ENCODE results near the gene ARHGAP15. TPM values are rescaled to one million over a fixed set of nuclear protein-coding genes. Genes with fewer than 3 reads are reported as not detected.

Gene ARHGAP15
- total RNA-seq, 1 experiment from 2014 or later: 0.41 TPM

- intact Hi-C loops (cut with micrococcal nuclease; ENCODE audit: unreplicated experiment) (no loop called here), in situ Hi-C loops (cut with HindIII; ENCODE audit: low pct_unique_long_range_greater_than_20kb, low sequenced_read_pairs) (no loop called here)
- Histone ChIP-seq H3K36me3 (ENCODE audit: control insufficient read depth, insufficient read depth, low read length) (no peaks in the 10 kb centered on the region), H3K4me1 (ENCODE audit: control insufficient read depth, insufficient read depth, low read length) (no peaks in the 10 kb centered on the region), H3K9me3 (ENCODE audit: control insufficient read depth, insufficient read depth, low read depth, low read length) (no peaks in the 10 kb centered on the region), H3K27me3 (ENCODE audit: control insufficient read depth, insufficient read depth, low read length) (no peaks in the 10 kb centered on the region), H3K4me3 (ENCODE audit: low read depth in 2 of 2, low read length in 2 of 2) (no peak overlapping the region), H3K27ac (ENCODE audit: low read length) (no peak overlapping the region)
- POLR2A ChIA-PET: no interaction called here
- ATAC-seq (no peak), DNase-seq (ENCODE audit: low read depth, low spot score) (no peak)
- BruUV-seq (replicated peaks): no TSS peak
- no peak for TF ChIP-seq TCF7L2 (IDR thresholded peaks at IDR 0.05; ENCODE audit: low read depth, low read length)
- TF ChIP-seq POLR2AphosphoS5 (IDR thresholded peaks at IDR 0.05; ENCODE audit: low read depth, low read length): no peak
- TF ChIP-seq, protein P1, sequence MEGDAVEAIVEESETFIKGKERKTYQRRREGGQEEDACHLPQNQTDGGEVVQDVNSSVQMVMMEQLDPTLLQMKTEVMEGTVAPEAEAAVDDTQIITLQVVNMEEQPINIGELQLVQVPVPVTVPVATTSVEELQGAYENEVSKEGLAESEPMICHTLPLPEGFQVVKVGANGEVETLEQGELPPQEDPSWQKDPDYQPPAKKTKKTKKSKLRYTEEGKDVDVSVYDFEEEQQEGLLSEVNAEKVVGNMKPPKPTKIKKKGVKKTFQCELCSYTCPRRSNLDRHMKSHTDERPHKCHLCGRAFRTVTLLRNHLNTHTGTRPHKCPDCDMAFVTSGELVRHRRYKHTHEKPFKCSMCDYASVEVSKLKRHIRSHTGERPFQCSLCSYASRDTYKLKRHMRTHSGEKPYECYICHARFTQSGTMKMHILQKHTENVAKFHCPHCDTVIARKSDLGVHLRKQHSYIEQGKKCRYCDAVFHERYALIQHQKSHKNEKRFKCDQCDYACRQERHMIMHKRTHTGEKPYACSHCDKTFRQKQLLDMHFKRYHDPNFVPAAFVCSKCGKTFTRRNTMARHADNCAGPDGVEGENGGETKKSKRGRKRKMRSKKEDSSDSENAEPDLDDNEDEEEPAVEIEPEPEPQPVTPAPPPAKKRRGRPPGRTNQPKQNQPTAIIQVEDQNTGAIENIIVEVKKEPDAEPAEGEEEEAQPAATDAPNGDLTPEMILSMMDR (IDR thresholded peaks at IDR 0.05): no peak
- TF ChIP-seq SIN3A (IDR thresholded peaks at IDR 0.05; ENCODE audit: borderline replicate concordance, insufficient read depth, low read depth, low read length): no peak
- TF ChIP-seq, protein P2, sequence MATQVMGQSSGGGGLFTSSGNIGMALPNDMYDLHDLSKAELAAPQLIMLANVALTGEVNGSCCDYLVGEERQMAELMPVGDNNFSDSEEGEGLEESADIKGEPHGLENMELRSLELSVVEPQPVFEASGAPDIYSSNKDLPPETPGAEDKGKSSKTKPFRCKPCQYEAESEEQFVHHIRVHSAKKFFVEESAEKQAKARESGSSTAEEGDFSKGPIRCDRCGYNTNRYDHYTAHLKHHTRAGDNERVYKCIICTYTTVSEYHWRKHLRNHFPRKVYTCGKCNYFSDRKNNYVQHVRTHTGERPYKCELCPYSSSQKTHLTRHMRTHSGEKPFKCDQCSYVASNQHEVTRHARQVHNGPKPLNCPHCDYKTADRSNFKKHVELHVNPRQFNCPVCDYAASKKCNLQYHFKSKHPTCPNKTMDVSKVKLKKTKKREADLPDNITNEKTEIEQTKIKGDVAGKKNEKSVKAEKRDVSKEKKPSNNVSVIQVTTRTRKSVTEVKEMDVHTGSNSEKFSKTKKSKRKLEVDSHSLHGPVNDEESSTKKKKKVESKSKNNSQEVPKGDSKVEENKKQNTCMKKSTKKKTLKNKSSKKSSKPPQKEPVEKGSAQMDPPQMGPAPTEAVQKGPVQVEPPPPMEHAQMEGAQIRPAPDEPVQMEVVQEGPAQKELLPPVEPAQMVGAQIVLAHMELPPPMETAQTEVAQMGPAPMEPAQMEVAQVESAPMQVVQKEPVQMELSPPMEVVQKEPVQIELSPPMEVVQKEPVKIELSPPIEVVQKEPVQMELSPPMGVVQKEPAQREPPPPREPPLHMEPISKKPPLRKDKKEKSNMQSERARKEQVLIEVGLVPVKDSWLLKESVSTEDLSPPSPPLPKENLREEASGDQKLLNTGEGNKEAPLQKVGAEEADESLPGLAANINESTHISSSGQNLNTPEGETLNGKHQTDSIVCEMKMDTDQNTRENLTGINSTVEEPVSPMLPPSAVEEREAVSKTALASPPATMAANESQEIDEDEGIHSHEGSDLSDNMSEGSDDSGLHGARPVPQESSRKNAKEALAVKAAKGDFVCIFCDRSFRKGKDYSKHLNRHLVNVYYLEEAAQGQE (IDR thresholded peaks at IDR 0.05; ENCODE audit: insufficient read depth in 1 of 2, low read depth in 2 of 2, low read length in 1 of 2): no peak
- CTCF ChIA-PET: no interaction called here
These were observed 90.0 kb downstream of the ARHGAP15 start for GRCh38 chr2:143219266-143219665.

- Histone ChIP-seq H3K4me3 (ENCODE audit: low read depth in 2 of 2, low read length in 2 of 2) (no peak overlapping the region), H3K36me3 (ENCODE audit: control insufficient read depth, insufficient read depth, low read length) (no peaks in the 10 kb centered on the region), H3K9me3 (ENCODE audit: control insufficient read depth, insufficient read depth, low read depth, low read length) (no peaks in the 10 kb centered on the region), H3K4me1 (ENCODE audit: control insufficient read depth, insufficient read depth, low read length) (no peaks in the 10 kb centered on the region), H3K27me3 (ENCODE audit: control insufficient read depth, insufficient read depth, low read length) (no peaks in the 10 kb centered on the region), H3K27ac (ENCODE audit: low read length) (no peak overlapping the region)
- DNase-seq (ENCODE audit: low read depth, low spot score): no peak
- CTCF ChIA-PET: no interaction called here
- intact Hi-C loops (cut with micrococcal nuclease; ENCODE audit: unreplicated experiment) (loop anchor here (5.0 kb wide), 1 partner anchor 61 kb away; no protein-coding TSS in a partner anchor), in situ Hi-C loops (cut with HindIII; ENCODE audit: low pct_unique_long_range_greater_than_20kb, low sequenced_read_pairs) (no loop called here)
- TF ChIP-seq, protein P2 (IDR thresholded peaks at IDR 0.05; ENCODE audit: insufficient read depth in 1 of 2, low read depth in 2 of 2, low read length in 1 of 2): no peak
- TF ChIP-seq, protein P1 (IDR thresholded peaks at IDR 0.05): no peak
- TF ChIP-seq SIN3A (IDR thresholded peaks at IDR 0.05; ENCODE audit: borderline replicate concordance, insufficient read depth, low read depth, low read length): no peak
- TF ChIP-seq POLR2AphosphoS5 (IDR thresholded peaks at IDR 0.05; ENCODE audit: low read depth, low read length): no peak
- TF ChIP-seq TCF7L2 (IDR thresholded peaks at IDR 0.05; ENCODE audit: low read depth, low read length): no peak
- no peak for ATAC-seq
- POLR2A ChIA-PET: no interaction called here
- no TSS peak for BruUV-seq (replicated peaks)
These were observed 94.3 kb downstream of the ARHGAP15 start for GRCh38 chr2:143223556-143223955.
